NCI-H226 (cell line): Measurements from ENCODE around the gene SLC26A8.

Experiments used
- DNase-seq: peaks from one replicate; pipeline ENCODE4 v3.0.0-alpha.2; 2015

Gene SLC26A8

GRCh38 chr6:35906499-35906846, 118.0 kb downstream of the SLC26A8 start:
- DNase-seq, result peak; percentile 33

GRCh38 chr6:35905841-35906498, 118.5 kb downstream of the SLC26A8 start:
- DNase-seq, result no peak

GRCh38 chr6:35905141-35905785, 119.2 kb downstream of the SLC26A8 start:
- DNase-seq, result no peak

- no peak for DNase-seq
These were observed 120.8 kb downstream of the SLC26A8 start for GRCh38 chr6:35903679-35904078.

- no peak for DNase-seq
These were observed 124.0 kb downstream of the SLC26A8 start for GRCh38 chr6:35900448-35900847.

GRCh38 chr6:35898003-35898402, 126.4 kb downstream of the SLC26A8 start:
- no peak for DNase-seq

GRCh38 chr6:35897486-35897885, 127.0 kb downstream of the SLC26A8 start:
- DNase-seq, result no peak

GRCh38 chr6:35897036-35897435, 127.4 kb downstream of the SLC26A8 start:
- no peak for DNase-seq

GRCh38 chr6:35896228-35896627, 128.2 kb downstream of the SLC26A8 start:
- DNase-seq, result no peak

GRCh38 chr6:35895560-35895959, 128.9 kb downstream of the SLC26A8 start:
- peak; percentile 55 for DNase-seq

GRCh38 chr6:35894776-35895175, 129.7 kb downstream of the SLC26A8 start:
- no peak for DNase-seq
